ENCODE results near the gene ZBTB48.

DNA sequence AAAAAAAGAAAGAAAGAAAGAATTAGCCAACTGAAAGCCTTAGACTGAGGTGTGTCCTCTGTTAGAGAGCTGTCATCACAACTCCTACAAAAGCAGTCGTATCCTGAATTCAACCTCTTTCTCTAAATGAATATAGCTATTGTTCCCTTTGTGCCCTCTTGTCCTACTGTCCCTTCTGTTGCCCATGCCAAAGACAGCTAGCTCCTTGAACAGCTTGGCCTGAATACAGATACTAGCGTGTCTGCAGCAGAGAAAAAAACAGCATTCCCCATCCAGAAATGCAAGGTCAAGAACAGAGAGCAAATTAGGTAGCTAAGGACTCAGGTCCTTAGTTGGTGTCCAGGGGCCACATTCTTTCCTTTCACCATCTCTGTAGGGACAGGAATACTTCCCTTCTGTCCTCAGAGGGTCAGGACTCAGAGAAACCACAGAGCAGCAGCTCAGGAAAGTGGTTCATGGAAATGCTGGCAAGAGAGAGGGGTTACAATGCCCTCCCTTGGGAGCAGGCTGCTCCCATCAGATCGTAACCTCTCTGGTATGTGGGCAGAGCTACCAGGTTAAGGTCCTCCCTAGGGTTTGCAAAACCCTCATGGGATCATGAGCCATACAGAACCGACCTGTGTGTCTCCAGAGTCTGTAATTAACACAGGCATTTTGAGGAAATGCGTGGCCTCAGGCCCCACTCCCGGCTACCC lies 1.8 kb upstream of the ZBTB48 start:
- TF ChIP-seq CTCF (IDR thresholded peaks at IDR 0.05): no peak
- no peak for TF ChIP-seq USF1 (IDR thresholded peaks at IDR 0.05; ENCODE audit: borderline replicate concordance, low read depth)
- TF ChIP-seq, protein P1, sequence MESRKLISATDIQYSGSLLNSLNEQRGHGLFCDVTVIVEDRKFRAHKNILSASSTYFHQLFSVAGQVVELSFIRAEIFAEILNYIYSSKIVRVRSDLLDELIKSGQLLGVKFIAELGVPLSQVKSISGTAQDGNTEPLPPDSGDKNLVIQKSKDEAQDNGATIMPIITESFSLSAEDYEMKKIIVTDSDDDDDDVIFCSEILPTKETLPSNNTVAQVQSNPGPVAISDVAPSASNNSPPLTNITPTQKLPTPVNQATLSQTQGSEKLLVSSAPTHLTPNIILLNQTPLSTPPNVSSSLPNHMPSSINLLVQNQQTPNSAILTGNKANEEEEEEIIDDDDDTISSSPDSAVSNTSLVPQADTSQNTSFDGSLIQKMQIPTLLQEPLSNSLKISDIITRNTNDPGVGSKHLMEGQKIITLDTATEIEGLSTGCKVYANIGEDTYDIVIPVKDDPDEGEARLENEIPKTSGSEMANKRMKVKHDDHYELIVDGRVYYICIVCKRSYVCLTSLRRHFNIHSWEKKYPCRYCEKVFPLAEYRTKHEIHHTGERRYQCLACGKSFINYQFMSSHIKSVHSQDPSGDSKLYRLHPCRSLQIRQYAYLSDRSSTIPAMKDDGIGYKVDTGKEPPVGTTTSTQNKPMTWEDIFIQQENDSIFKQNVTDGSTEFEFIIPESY (IDR thresholded peaks at IDR 0.05; ENCODE audit: borderline replicate concordance, low read depth): no peak
- TF ChIP-seq MAX (IDR thresholded peaks at IDR 0.05; ENCODE audit: low read depth): no peak
- TF ChIP-seq MXI1 (IDR thresholded peaks at IDR 0.05; ENCODE audit: low read depth, low read length): no peak
- TF ChIP-seq YY1 (IDR thresholded peaks at IDR 0.05; ENCODE audit: low read depth): no peak
- TF ChIP-seq, protein P2, sequence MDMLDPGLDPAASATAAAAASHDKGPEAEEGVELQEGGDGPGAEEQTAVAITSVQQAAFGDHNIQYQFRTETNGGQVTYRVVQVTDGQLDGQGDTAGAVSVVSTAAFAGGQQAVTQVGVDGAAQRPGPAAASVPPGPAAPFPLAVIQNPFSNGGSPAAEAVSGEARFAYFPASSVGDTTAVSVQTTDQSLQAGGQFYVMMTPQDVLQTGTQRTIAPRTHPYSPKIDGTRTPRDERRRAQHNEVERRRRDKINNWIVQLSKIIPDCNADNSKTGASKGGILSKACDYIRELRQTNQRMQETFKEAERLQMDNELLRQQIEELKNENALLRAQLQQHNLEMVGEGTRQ (IDR thresholded peaks at IDR 0.05; ENCODE audit: borderline replicate concordance, low read depth, low read length): no peak
- TF ChIP-seq PBX3 (IDR thresholded peaks at IDR 0.05): no peak
- no peak for TF ChIP-seq NRF1 (IDR thresholded peaks at IDR 0.05; ENCODE audit: low read depth, low read length)
- TF ChIP-seq SIN3A (IDR thresholded peaks at IDR 0.05; ENCODE audit: borderline replicate concordance, low read depth, low read length): no peak
- TF ChIP-seq EZH2phosphoT487 (IDR thresholded peaks at IDR 0.05; ENCODE audit: borderline replicate concordance, low read depth): no peak

All from SK-N-SH (cell line).